Activated T-cell treated with anti-CD3 and anti-CD28 coated beads for 1 hour (primary cell): ENCODE data around the gene CHRNA1.
A peak's percentile ranks its signal among the peaks of the same experiment; 100 is the strongest.

Experiments
- DNase-seq: peaks from one replicate; pipeline ENCODE4 v3.0.0-alpha.2; 2020; ENCODE audit warnings: low read depth

CHRNA1 gene

DNA sequence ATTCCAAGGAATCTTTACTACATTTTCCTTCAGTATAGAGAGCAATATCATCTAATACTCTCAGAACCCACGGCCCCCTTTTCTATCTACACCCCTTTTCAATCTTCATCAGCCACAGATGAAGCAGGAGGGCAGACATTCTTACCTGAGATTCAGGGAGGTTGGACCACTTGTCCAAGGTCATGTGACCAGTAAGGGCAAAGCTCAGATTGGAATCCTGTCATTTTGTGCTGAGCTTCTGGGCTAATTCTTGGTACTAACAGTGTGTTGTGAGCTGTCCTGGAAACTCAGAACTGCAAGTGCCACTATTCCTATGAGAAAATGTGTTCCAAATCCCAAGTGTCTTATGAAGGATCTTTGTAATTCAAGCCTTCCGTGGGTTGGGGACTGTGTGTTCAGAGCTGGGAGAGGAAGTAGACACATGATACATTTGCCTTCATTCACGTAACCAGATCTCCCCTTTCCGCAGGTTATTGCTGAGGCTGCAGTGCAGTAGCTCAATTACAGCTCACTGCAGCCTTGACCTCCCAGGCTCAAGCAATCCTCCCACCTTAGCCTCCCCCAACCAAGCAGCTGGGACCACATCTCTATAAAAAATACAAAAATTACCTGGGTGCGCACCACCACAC lies 3.3 kb downstream of the CHRNA1 start:
- DNase-seq, result no peak

DNA sequence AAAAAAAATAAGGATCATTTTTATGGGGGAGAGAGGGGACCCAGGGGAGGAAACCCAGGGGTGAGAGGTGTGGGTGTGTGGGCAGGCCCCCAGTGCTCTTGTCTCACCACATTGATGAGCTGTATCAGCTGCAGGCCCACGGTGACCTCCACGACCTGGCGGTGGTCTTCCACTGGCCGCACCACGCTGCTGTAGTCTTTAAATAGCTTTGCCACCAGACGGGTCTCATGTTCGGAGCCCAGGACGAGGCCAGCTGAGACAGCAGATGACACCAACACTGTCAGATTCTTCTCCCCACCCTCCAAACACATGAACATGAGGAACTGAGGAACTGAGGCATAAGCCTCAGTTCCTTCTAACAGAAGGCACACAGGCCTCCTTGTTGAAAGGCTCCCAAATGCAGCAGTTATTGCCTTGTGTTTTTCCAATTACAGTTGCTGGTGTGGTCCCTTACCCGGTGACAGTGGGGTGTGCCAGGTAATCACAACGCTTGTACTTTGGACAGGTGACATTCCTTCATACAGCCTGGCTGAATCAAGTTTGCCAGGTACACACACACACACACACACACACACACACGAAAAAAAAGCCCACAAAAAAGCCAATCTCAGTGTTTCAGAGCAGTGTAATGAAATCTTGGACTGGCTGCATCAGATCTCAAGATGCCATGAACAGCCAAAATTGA lies 4.7 kb downstream of the CHRNA1 start:
- DNase-seq, result no peak

DNA sequence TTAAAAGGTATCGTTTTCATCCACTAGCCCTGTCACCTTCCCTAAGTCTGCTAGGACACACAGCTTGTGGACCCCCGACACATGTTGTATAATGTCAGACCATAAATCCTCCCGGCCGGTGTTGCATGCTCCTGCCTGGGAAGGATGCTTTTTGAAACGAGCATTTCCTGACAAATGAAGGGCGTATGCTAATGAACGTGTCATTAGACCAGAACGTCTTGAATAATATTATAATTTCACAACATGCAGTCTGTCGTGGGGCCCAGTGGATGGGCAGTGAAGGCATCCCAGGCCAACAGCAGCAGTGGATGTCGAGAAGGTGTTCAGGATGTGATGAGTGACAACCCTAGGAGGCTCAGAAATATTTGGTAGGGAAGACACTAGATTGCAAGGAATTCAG lies 7.5 kb downstream of the CHRNA1 start:
- DNase-seq, result no peak

DNA sequence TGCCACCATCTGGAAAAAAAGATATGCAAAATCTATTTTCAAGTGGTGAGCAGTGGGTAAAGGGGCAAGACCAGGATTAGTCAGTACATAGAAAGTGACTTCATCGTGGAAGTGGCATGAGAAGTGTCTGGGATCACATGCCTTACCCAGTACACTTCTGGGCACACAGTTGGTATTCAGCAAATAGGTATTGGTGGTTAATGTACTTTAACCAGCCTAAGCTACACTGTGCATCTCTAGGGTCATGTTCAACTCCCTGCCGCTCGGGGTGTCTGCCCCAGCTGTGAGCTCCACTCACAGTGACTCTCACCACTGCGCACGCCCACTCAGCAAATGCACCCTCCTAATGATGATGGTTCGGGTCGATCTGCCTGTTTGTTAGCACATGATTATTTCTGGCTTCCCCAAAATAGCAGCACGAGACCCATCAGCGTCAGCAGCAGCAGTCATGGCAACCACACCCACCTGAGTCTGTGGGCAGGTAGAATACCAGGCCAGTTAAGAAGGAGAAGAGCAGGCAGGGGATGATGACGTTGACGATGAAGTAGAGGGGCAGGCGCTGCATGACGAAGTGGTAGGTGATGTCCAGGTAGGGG lies 11.1 kb downstream of the CHRNA1 start:
- DNase-seq, result no peak

DNA sequence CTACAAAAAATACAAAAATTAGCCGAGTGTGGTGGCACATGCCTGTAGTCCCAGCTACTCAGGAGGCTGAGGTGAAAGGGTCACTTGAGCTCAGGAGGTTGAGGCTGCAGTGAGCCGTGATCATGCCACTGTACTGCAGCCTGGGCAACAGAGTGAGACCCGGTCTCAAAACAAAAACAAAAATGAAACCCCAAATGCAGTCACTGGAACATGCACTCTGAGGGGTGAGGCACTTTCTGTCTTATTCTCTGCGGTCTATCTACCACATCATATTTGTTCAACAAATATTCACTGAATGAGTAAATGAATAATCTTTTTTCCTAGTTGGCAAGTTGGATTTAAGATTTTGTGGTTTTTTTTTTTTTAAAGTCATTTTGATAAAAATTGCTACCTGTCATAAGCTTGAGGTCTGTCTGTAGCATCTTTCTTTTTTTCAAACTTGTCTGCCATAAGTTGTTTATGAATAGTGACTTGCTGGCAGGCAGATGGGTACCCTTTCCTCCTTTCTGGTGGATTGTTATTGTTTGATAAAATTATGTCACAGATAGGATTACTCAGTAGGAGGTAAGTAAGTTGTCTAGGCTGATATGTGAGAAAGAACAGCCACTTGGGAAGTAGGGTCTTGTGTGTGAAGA lies 11.8 kb downstream of the CHRNA1 start:
- no peak for DNase-seq

DNA sequence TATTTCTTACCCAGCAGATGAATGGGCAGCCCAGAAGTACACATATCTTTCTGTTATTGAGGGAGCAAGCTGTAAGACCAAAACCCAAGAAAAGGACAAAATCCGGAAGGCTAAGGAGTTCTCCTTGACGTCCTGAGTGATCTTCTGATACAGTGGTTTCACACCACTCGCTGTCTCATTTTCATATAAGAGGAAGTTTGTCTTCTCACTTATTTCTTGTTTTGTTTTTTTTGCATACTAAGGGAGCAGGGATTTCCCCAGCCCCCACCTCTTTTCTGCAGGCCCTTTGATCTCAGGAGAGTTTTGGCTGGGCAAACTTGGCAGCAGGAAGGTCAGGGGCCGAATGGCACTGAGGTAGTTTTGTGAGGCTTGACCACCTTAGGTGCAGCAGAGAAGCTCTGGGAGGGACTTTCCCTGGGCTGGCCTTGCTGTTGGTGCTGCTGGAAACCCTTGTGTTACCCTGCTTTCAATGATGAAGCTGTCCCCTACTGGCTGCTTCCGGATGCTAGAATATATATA lies 13.3 kb downstream of the CHRNA1 start:
- DNase-seq, result no peak

DNA sequence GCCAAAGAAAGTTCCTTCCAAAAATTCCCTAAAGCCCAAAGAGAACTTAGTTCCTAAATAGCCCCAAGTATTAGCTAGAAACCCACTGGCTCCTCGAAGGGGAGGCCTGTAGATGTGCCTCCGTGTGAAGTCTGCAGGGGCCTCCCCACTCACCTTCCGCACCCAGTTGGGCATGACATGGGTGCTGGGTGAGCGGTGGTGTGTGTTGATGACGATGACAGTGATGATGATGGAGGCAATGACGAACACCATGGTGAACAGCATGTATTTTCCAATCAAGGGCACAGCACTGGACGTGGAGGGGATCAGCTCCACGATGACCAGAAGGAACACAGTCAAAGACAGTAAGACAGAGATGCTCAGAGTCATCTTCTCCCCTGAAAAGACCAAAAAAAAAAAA lies 14.5 kb downstream of the CHRNA1 start:
- no peak for DNase-seq

DNA sequence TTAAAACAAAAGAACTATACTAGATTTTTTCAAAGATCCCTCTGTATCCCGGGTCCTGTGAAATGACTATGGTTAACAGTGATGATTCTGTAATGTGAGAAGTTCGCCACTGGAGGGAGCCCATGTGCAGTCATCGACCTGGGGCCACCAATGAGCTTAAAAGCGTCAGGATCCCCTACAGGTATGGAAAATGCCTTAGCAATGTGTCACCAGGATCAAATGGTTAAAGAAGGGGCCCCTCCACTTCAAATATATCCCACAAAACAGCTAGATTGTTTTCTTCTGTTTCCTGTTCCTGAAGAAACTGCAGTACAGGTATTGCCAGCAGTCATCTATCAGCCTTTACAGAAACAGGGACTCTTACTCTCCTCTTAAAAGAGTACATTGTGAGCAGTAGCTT lies 15.3 kb downstream of the CHRNA1 start:
- peak; percentile 69 for DNase-seq

DNA sequence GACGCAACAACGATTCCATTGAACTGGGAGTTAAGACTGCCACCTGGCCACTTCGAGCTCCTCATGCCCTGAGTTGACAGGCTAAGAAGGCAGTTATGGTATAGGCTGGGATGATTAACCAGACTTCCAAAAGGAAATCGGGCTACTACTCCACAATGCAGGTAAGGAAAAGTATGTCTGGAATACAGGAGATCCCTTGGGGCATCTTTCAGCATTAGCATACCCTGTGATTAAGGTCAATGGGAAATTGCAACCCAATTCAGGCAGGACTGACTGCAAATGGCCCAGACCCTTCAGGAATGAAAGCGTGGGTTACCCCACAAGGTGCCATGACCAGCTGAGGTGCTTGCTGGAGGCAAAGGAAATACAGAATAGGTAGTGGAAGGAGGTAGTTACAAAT lies 19.1 kb downstream of the CHRNA1 start:
- no peak for DNase-seq

DNA sequence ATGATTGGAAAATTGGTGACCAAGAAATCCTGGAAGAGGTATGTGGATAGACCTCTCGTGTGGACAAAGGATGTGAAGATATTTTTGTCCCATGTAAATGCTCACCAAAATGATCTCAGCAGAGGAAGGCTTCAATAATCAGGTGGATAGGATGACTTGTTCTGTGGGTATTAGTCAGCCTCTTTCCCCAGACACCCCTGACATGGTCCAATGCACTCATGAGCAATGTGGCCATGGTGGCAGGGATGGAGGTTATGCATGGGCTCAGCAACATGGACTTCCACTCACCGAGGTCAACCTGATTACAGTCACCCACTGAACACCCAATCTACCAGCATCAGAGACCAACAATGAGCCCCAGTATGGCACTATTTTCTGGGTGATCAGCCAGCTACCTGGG lies 20.2 kb downstream of the CHRNA1 start:
- no peak for DNase-seq

DNA sequence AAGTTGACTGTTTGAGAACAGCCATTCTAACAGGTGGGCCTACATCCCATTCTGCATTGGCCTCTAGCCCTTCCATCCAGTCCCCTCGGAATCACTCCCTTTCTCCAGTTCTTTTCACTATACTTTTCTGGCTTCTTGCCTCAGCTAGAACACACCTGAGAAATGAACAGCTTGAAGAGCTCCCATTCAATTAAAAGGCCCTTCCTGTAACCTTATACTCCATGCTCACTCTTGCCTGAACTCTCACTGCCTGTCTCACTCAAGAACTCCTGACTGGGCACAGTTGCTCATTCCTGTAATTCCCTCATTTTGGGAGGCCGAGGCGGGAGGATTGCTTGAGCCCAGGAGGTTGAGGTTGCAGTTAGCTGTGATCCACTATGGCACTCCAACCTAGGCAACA lies 23.6 kb downstream of the CHRNA1 start:
- no peak for DNase-seq

DNA sequence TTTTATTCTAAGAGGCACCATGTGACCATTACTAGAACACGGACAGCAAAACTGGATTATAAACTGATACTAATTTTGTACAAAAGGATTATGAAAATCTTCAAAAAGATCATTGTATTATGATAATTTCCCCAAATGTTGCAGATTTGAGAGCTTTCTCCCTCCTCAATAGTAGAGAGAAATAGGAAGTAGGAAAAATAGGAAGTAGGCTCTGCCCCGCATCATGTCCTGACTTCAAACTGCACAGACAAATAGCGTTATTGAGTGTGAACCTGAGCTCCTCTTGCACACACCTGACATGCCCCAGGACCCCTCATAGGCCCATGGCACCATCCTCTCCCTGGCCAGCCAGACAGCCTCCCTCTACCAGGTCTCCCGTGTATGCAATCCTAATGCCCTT lies 25.4 kb downstream of the CHRNA1 start:
- DNase-seq, result no peak

DNA sequence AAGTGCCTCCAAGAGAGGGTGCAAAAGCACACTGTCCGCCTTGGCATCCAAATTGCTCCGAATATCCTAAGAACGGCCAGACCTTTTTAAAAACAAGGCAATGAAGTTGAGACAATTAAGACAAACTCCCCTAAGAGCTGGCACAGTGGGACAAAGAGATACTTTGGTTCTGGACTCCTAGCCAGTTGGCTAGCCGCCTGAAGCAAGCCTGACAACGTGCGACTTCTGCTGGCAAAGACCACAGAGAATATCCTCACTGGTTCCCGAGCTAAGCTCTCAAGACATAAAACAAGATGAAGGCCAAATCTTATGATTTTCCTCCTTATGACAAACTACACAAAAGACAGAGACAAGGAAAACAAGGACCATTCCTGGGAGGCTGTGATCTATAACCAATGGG lies 32.7 kb downstream of the CHRNA1 start:
- DNase-seq, result no peak

DNA sequence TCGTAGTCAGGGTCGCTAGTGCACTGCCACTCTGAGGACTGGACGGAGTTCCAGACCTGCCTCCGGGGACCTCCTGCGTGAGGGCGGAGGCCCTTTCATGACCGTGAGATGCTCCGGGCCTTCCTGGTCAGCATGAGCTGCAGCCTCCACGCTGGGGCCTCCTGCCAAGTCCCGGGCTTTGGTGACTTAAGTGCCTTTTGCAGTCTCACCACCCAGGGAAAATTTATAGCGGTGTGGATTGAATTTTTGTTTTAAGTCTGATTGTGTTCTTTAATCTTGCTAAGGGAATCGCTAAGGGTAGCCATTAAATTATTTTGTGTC lies 33.6 kb downstream of the CHRNA1 start:
- DNase-seq, result no peak

DNA sequence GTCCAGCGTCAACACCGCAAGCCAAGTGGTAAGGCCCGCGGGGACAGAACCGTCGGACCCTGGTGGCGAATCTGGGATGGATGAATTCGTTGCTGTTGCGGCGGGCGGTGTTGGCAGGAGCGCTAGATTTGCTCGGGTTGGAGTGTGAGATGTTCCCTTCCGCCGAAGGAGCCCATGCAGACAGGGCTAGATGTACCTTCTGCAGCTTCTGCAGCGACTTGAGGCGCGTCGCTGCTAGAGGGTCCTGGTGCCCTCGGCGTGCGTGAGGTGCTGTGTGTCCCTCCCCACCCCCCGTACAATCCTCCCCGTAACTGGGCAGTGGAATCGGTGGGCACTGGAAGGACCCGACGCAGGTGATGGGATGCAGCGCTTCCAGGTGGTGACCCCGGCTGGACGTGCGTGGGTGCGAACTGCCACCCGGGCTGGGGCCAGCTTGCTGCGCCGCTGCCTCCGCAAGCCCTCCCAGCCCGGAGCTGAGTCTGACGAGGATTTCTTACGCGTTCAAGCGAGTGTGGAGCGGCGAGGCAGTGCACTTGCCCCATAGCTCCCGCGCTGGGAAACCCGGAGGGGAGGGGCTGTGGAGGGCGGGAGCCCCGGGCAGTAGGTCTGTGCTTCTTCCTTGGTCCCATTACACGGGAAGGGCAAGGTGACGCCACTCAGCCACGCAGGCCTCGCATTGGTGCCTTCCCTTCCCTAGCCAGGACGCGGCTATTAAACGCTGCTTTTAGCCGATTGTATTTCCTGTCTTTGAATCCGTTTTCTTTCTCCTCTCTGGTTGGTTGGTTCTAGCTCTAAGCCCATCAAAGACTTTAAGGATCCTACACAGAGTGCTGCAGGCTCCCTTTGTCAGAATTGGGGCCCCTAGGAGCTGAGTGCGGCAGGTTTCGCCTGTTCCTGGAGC lies 34.2 kb downstream of the CHRNA1 start:
- DNase-seq, result no peak

DNA sequence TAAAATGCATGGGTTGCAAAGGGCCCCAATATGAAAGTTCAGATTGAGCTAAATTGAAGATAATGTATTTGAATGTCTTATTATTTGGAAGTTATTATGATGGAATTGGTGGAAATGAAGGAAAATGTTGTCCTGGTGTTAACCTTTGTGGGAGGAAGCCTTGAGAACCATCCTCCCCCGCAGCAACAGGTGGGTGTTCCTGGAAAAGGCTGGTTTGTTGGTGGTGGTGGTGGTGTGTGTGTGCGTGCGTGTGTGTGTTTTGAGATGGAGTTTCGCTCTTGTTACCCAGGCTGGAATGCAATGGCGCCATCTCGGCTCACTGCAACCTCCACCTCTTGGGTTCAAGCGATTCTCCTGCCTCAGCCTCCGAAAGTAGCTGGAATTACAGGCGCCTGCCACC lies 36.2 kb downstream of the CHRNA1 start:
- DNase-seq, result no peak

DNA sequence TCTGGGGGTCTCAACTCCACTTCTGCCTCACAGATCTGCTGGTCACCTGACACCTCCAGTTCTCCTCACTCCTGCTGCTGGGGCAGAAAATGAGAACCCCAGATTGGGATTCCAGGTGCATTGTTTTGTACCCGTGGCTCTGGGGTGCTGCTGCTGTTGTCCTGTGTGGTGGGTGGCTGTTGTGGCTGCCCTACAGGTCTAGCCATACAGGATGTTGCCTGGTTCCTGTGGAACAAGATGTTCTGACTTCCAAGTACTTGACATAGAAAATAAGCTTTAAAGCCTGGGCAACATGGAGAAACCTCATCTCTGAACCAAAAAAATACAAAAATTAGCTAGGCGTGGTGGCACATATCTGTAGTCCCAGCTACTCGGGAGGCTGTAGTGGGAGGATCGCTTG lies 38.1 kb downstream of the CHRNA1 start:
- DNase-seq, result no peak

DNA sequence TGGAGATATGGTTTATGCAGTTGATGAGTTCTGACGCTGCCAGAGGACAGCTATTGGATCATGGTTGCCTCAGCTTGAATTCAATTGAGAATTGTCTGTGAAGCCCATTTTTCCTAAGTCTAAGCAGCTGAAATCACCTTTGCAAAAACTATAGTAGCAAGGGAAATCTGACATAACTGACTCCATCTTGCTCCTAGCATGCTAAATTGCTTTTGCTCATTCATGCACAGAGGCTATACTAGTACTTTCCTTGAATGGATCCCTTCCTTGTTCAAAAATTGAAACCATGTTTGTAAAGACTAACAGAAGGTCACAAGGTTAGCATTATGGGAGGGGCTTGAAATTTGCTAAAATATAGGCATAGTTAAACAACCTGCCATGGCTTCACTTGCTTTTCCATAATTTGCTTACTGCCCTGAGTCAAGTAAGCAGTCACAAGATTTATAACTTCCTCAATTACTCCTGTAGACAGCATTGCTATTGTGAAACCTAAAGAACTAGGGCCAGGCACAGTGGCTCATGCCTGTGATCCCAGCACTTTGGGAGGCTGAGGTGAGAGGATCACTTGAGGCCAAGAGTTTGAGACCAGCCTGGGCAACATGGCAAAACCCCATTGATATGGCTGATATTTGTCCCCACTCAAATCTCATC lies 41.2 kb downstream of the CHRNA1 start:
- DNase-seq, result no peak

DNA sequence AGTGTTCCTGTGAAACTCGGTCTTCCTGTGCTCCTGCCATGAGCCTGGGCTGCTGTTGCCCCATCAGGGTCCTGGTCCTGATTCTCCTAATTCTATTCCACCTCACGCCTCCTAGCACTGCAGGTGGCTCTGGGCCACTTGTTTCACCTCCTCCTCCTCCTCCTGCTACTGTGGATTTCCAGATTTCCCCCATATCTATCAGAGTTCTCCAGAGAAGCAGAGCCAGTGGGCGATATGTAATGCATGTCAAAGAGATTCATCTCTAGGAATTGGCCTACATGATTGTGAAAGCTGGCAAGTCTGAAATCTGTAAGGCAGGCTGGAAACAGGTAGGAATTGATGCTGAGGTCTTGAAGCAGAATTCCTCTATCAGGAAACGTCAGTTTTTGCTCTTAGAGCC lies 45.3 kb downstream of the CHRNA1 start:
- no peak for DNase-seq

DNA sequence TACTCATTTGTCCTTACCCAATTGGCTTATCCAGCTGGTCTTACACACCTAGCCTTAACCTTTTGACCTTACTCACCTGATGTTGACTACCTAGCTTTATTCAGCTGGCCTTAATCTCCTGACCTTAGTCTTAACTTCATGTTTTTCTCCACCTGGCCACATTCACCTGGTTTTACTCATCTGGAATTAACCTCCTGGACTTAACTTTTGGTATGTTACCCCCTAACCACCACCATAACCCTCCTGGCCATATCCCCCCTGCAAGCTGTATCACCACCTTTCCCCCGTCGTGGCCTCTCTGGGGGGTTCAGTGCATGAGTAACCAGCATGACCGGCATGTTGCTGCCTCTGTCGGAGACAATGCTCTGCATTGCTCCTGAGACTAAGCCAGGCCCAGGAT lies 45.7 kb downstream of the CHRNA1 start:
- no peak for DNase-seq

DNA sequence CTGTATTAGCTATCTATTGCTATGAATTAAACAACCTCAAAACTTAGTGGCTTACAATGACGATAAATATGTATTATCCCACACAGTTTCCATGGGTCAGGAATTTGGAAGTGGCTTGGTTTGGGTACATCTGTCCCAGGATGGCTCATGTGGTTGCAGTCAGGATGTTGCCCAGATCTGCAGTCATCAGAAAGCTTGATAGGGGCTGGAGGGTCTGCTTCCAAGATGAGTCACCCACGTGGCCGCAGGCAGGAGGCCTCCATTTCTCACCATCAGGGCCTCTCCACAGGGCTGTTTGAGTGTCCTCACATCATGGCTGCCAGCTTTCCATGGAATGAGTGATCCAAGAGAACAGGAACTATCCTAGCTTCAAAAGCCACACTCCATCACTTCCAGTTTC lies 46.4 kb downstream of the CHRNA1 start:
- no peak for DNase-seq

DNA sequence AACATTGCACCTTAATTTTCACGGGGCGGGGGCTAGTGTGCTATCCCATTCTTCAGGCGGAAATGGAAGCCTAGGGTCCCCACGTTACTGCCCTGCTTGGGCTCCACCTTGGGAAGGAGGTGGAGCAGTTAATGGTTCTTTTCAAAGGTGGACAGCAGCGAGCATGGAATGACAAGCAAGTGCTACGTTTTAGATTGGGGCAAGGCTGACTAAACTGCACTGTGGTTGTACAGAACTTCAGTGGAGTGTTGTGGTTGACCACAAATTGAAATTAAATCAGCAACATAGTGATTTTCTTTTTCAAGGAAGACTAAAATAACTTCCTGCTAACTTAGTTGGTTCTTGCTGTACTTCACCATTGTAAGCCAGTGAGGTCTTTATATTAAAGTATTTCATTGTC lies 47.0 kb downstream of the CHRNA1 start:
- DNase-seq, result no peak
